ENCODE results near the gene HCN2. TPM values are rescaled to one million over a fixed set of nuclear protein-coding genes. Genes with fewer than 3 reads are reported as not detected.

Gene HCN2
- total and polyA plus RNA-seq, 9 of the 15 experiments (the other 6 are each of a cell fraction or from before 2014, with no cell fraction given), result 0.29 to 4.2 (median 0.82) TPM; not detected in 2

DNA sequence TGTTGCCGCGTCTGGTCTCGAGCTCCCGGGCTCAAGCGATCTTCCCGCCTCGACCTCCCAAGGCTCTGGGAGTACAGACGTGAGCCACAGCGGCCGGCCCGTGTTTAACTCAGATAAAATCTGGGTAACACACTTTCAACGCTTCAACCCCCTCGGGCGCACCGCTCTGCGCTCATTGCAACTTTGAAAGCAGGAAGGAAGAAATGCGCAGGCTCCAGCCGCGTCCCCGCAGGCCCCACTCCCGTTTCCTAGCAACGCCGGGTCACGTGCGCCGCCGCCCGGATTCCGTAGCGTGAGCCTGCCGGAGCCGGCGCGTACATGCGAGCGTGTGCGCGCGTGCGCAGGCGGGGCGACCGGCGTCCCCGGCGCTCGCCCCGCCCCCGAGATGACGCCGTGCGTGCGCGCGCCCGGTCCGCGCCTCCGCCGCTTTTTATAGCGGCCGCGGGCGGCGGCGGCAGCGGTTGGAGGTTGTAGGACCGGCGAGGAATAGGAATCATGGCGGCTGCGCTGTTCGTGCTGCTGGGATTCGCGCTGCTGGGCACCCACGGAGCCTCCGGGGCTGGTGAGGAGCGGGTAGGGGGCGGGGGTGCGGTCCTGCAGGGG, 17.4 kb upstream of the HCN2 start, which contains the start of gene BSG (continued):
- TF ChIP-seq CREB1 (IDR thresholded peaks at IDR 0.05), result peak; percentile 75; the same call in 1 of the 2 replicates
- peak; percentile 60; the same call in 1 of the 2 replicates for TF ChIP-seq CREB1 (CRISPR knock-in tag; IDR thresholded peaks at IDR 0.05)
- TF ChIP-seq, protein P1, sequence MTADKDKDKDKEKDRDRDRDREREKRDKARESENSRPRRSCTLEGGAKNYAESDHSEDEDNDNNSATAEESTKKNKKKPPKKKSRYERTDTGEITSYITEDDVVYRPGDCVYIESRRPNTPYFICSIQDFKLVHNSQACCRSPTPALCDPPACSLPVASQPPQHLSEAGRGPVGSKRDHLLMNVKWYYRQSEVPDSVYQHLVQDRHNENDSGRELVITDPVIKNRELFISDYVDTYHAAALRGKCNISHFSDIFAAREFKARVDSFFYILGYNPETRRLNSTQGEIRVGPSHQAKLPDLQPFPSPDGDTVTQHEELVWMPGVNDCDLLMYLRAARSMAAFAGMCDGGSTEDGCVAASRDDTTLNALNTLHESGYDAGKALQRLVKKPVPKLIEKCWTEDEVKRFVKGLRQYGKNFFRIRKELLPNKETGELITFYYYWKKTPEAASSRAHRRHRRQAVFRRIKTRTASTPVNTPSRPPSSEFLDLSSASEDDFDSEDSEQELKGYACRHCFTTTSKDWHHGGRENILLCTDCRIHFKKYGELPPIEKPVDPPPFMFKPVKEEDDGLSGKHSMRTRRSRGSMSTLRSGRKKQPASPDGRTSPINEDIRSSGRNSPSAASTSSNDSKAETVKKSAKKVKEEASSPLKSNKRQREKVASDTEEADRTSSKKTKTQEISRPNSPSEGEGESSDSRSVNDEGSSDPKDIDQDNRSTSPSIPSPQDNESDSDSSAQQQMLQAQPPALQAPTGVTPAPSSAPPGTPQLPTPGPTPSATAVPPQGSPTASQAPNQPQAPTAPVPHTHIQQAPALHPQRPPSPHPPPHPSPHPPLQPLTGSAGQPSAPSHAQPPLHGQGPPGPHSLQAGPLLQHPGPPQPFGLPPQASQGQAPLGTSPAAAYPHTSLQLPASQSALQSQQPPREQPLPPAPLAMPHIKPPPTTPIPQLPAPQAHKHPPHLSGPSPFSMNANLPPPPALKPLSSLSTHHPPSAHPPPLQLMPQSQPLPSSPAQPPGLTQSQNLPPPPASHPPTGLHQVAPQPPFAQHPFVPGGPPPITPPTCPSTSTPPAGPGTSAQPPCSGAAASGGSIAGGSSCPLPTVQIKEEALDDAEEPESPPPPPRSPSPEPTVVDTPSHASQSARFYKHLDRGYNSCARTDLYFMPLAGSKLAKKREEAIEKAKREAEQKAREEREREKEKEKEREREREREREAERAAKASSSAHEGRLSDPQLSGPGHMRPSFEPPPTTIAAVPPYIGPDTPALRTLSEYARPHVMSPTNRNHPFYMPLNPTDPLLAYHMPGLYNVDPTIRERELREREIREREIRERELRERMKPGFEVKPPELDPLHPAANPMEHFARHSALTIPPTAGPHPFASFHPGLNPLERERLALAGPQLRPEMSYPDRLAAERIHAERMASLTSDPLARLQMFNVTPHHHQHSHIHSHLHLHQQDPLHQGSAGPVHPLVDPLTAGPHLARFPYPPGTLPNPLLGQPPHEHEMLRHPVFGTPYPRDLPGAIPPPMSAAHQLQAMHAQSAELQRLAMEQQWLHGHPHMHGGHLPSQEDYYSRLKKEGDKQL (CRISPR knock-in tag; IDR thresholded peaks at IDR 0.05; ENCODE audit: borderline replicate concordance), result no peak
- no peak for TF ChIP-seq ARID2 (IDR thresholded peaks at IDR 0.05)
- TF ChIP-seq GTF2B (IDR thresholded peaks at IDR 0.05; ENCODE audit: extremely low read depth, insufficient read length), result no peak
- TF ChIP-seq CHD7 (IDR thresholded peaks at IDR 0.05; ENCODE audit: low read depth, low read length), result no peak
- TF ChIP-seq MAFF (IDR thresholded peaks at IDR 0.05; ENCODE audit: low read length), result no peak
- TF ChIP-seq KDM4B (IDR thresholded peaks at IDR 0.05; ENCODE audit: borderline replicate concordance in 2 of 2, low read depth in 1 of 2), result no peak
- peak in 1 of 2 experiments; percentile 50; a peak in 1 of 4 replicates for TF ChIP-seq KDM1A (IDR thresholded peaks at IDR 0.05)
- no peak for TF ChIP-seq SNIP1 (IDR thresholded peaks at IDR 0.05; ENCODE audit: low read depth)
